ENCODE results near the gene ZNG1A.
"Not testable (repeated sequence)": the region's sequence is repeated elsewhere in the genome, so short reads cannot be mapped to it uniquely, and the experiment has no call there.

Gene ZNG1A

GRCh38 chr9:178970-179383, at the start of gene ZNG1A:
Gene ZNG1A (minus strand): TSS chr9:179056. CDS start chr9:178969, 87 bp downstream.
- not testable (repeated sequence) for H3K27ac ChIP-seq (ENCODE audit: low read depth, low read length); H3K27me3 ChIP-seq (ENCODE audit: control insufficient read depth in 5 of 5, insufficient read depth in 4 of 5, low read length in 5 of 5); H3K4me1 ChIP-seq (ENCODE audit: control insufficient read depth in 5 of 5, insufficient read depth in 5 of 5, low read length in 5 of 5); H3K36me3 ChIP-seq (ENCODE audit: control insufficient read depth in 5 of 5, insufficient read depth in 5 of 5, low read length in 5 of 5); H3K9me3 ChIP-seq (ENCODE audit: control insufficient read depth in 5 of 5, low read length in 5 of 5)
- H3K4me3 ChIP-seq (ENCODE audit: low read depth in 1 of 5, low read length in 5 of 5) = peak within 1 kb of the TSS in 4 of 5 donors; percentile 44 to 75 (median 68)
- H3K9ac ChIP-seq (ENCODE audit: low read length in 5 of 5) = peak within 1 kb of the TSS in 2 of 5 donors; percentile 45 to 52

GRCh38 chr9:227860-228259, 49.0 kb upstream of the ZNG1A start:
- H3K9me3 ChIP-seq (ENCODE audit: control insufficient read depth in 5 of 5, low read length in 5 of 5) = peaks cover 0 to 4% (median 0%) of the 10 kb centered on the region in 5 donors
- no peak overlapping the region for H3K27ac ChIP-seq (ENCODE audit: low read depth, low read length)
- no peaks in the 10 kb centered on the region for H3K36me3 ChIP-seq (ENCODE audit: control insufficient read depth in 5 of 5, insufficient read depth in 5 of 5, low read length in 5 of 5)
- no peak overlapping the region for H3K4me3 ChIP-seq (ENCODE audit: low read depth in 1 of 5, low read length in 5 of 5)
- H3K4me1 ChIP-seq (ENCODE audit: control insufficient read depth in 5 of 5, insufficient read depth in 5 of 5, low read length in 5 of 5) = peaks cover 0 to 21% (median 15%) of the 10 kb centered on the region in 5 donors
- no peaks in the 10 kb centered on the region for H3K27me3 ChIP-seq (ENCODE audit: control insufficient read depth in 5 of 5, insufficient read depth in 4 of 5, low read length in 5 of 5)
- no peak overlapping the region for H3K9ac ChIP-seq (ENCODE audit: low read length in 5 of 5)

GRCh38 chr9:224582-225520, 46.0 kb upstream of the ZNG1A start:
- Histone ChIP-seq H3K36me3 (ENCODE audit: control insufficient read depth in 5 of 5, insufficient read depth in 5 of 5, low read length in 5 of 5) (no peaks in the 10 kb centered on the region), H3K4me3 (ENCODE audit: low read depth in 1 of 5, low read length in 5 of 5) (no peak overlapping the region), H3K4me1 (ENCODE audit: control insufficient read depth in 5 of 5, insufficient read depth in 5 of 5, low read length in 5 of 5) (peaks cover 0 to 44% (median 33%) of the 10 kb centered on the region in 5 donors), H3K27ac (ENCODE audit: low read depth, low read length) (peak overlapping the region; percentile 24), H3K9me3 (ENCODE audit: control insufficient read depth in 5 of 5, low read length in 5 of 5) (peaks cover 0 to 4% (median 0%) of the 10 kb centered on the region in 5 donors), H3K9ac (ENCODE audit: low read length in 5 of 5) (no peak overlapping the region), H3K27me3 (ENCODE audit: control insufficient read depth in 5 of 5, insufficient read depth in 4 of 5, low read length in 5 of 5) (no peaks in the 10 kb centered on the region)

GRCh38 chr9:224026-224425, 45.2 kb upstream of the ZNG1A start:
- peaks cover 0 to 52% (median 41%) of the 10 kb centered on the region in 5 donors for H3K4me1 ChIP-seq (ENCODE audit: control insufficient read depth in 5 of 5, insufficient read depth in 5 of 5, low read length in 5 of 5)
- no peaks in the 10 kb centered on the region for H3K36me3 ChIP-seq (ENCODE audit: control insufficient read depth in 5 of 5, insufficient read depth in 5 of 5, low read length in 5 of 5)
- H3K27me3 ChIP-seq (ENCODE audit: control insufficient read depth in 5 of 5, insufficient read depth in 4 of 5, low read length in 5 of 5) = no peaks in the 10 kb centered on the region
- no peak overlapping the region for H3K27ac ChIP-seq (ENCODE audit: low read depth, low read length)
- H3K4me3 ChIP-seq (ENCODE audit: low read depth in 1 of 5, low read length in 5 of 5) = no peak overlapping the region
- peaks cover 0 to 4% (median 0%) of the 10 kb centered on the region in 5 donors for H3K9me3 ChIP-seq (ENCODE audit: control insufficient read depth in 5 of 5, low read length in 5 of 5)
- H3K9ac ChIP-seq (ENCODE audit: low read length in 5 of 5) = no peak overlapping the region

GRCh38 chr9:223152-223551, 44.3 kb upstream of the ZNG1A start:
- no peak overlapping the region for H3K27ac ChIP-seq (ENCODE audit: low read depth, low read length)
- H3K36me3 ChIP-seq (ENCODE audit: control insufficient read depth in 5 of 5, insufficient read depth in 5 of 5, low read length in 5 of 5) = no peaks in the 10 kb centered on the region
- H3K27me3 ChIP-seq (ENCODE audit: control insufficient read depth in 5 of 5, insufficient read depth in 4 of 5, low read length in 5 of 5) = no peaks in the 10 kb centered on the region
- H3K9ac ChIP-seq (ENCODE audit: low read length in 5 of 5) = peak overlapping the region in 1 of 5 donors; percentile 61
- H3K4me3 ChIP-seq (ENCODE audit: low read depth in 1 of 5, low read length in 5 of 5) = no peak overlapping the region
- no peaks in the 10 kb centered on the region for H3K9me3 ChIP-seq (ENCODE audit: control insufficient read depth in 5 of 5, low read length in 5 of 5)
- peaks cover 0 to 58% (median 47%) of the 10 kb centered on the region in 5 donors for H3K4me1 ChIP-seq (ENCODE audit: control insufficient read depth in 5 of 5, insufficient read depth in 5 of 5, low read length in 5 of 5)

GRCh38 chr9:221989-222776, 43.3 kb upstream of the ZNG1A start:
- no peak overlapping the region for H3K27ac ChIP-seq (ENCODE audit: low read depth, low read length)
- no peaks in the 10 kb centered on the region for H3K9me3 ChIP-seq (ENCODE audit: control insufficient read depth in 5 of 5, low read length in 5 of 5)
- H3K4me1 ChIP-seq (ENCODE audit: control insufficient read depth in 5 of 5, insufficient read depth in 5 of 5, low read length in 5 of 5) = peaks cover 0 to 65% (median 53%) of the 10 kb centered on the region in 5 donors
- H3K36me3 ChIP-seq (ENCODE audit: control insufficient read depth in 5 of 5, insufficient read depth in 5 of 5, low read length in 5 of 5) = no peaks in the 10 kb centered on the region
- no peaks in the 10 kb centered on the region for H3K27me3 ChIP-seq (ENCODE audit: control insufficient read depth in 5 of 5, insufficient read depth in 4 of 5, low read length in 5 of 5)
- H3K4me3 ChIP-seq (ENCODE audit: low read depth in 1 of 5, low read length in 5 of 5) = no peak overlapping the region
- no peak overlapping the region for H3K9ac ChIP-seq (ENCODE audit: low read length in 5 of 5)

- no peaks in the 10 kb centered on the region for H3K27me3 ChIP-seq (ENCODE audit: control insufficient read depth in 5 of 5, insufficient read depth in 4 of 5, low read length in 5 of 5)
- no peak overlapping the region for H3K9ac ChIP-seq (ENCODE audit: low read length in 5 of 5)
- H3K4me3 ChIP-seq (ENCODE audit: low read depth in 1 of 5, low read length in 5 of 5) = no peak overlapping the region
- H3K4me1 ChIP-seq (ENCODE audit: control insufficient read depth in 5 of 5, insufficient read depth in 5 of 5, low read length in 5 of 5) = peaks cover 0 to 84% (median 74%) of the 10 kb centered on the region in 5 donors
- no peaks in the 10 kb centered on the region for H3K9me3 ChIP-seq (ENCODE audit: control insufficient read depth in 5 of 5, low read length in 5 of 5)
- H3K36me3 ChIP-seq (ENCODE audit: control insufficient read depth in 5 of 5, insufficient read depth in 5 of 5, low read length in 5 of 5) = no peaks in the 10 kb centered on the region
- H3K27ac ChIP-seq (ENCODE audit: low read depth, low read length) = peak overlapping the region; percentile 61
These were observed 41.0 kb upstream of the ZNG1A start for GRCh38 chr9:219670-220365.

- not testable (repeated sequence) for H3K27ac ChIP-seq (ENCODE audit: low read depth, low read length); H3K36me3 ChIP-seq (ENCODE audit: control insufficient read depth in 5 of 5, insufficient read depth in 5 of 5, low read length in 5 of 5); H3K27me3 ChIP-seq (ENCODE audit: control insufficient read depth in 5 of 5, insufficient read depth in 4 of 5, low read length in 5 of 5); H3K9me3 ChIP-seq (ENCODE audit: control insufficient read depth in 5 of 5, low read length in 5 of 5); H3K9ac ChIP-seq (ENCODE audit: low read length in 5 of 5); H3K4me3 ChIP-seq (ENCODE audit: low read depth in 1 of 5, low read length in 5 of 5)
- H3K4me1 ChIP-seq (ENCODE audit: control insufficient read depth in 5 of 5, insufficient read depth in 5 of 5, low read length in 5 of 5) = peaks cover 0 to 80% (median 68%) of the 10 kb centered on the region in 5 donors
These were observed 40.2 kb upstream of the ZNG1A start for GRCh38 chr9:219036-219435.

GRCh38 chr9:217950-218349, 39.1 kb upstream of the ZNG1A start:
- peaks cover 0 to 74% (median 62%) of the 10 kb centered on the region in 5 donors for H3K4me1 ChIP-seq (ENCODE audit: control insufficient read depth in 5 of 5, insufficient read depth in 5 of 5, low read length in 5 of 5)
- H3K27me3 ChIP-seq (ENCODE audit: control insufficient read depth in 5 of 5, insufficient read depth in 4 of 5, low read length in 5 of 5) = no peaks in the 10 kb centered on the region
- H3K27ac ChIP-seq (ENCODE audit: low read depth, low read length) = no peak overlapping the region

More at GRCh38 chr9:217950-218349, 39.1 kb upstream of the ZNG1A start:
- Histone ChIP-seq H3K9me3 (ENCODE audit: control insufficient read depth in 5 of 5, low read length in 5 of 5) (no peaks in the 10 kb centered on the region), H3K9ac (ENCODE audit: low read length in 5 of 5) (no peak overlapping the region), H3K4me3 (ENCODE audit: low read depth in 1 of 5, low read length in 5 of 5) (no peak overlapping the region), H3K36me3 (ENCODE audit: control insufficient read depth in 5 of 5, insufficient read depth in 5 of 5, low read length in 5 of 5) (no peaks in the 10 kb centered on the region)

All from subcutaneous abdominal adipose tissue (tissue), 5 donors.